Dermis lymphatic vessel endothelial cell (primary cell): Measurements from ENCODE around the gene RPP14. TPM values are rescaled to one million over a fixed set of nuclear protein-coding genes. Genes with fewer than 3 reads are reported as not detected.

Source experiments
- total RNA-seq: library from RNA; depleted of rRNA; stranded (reverse); fragments of >200 nt; gene quantifications from 2 replicates; pipeline ENCODE4 v1.2.1, GENCODE V29; 2014

Gene RPP14
- 15.5 and 16.1 TPM in 2 replicates for total RNA-seq

GRCh38 chr3:58305882-58306711 lies at the start of gene RPP14, which contains the start of gene HTD2:
Gene RPP14, plus strand, starts transcription at chr3:58306245. Its CDS starts 4,085 bp downstream, at chr3:58310330.
Gene HTD2, plus strand, starts transcription at chr3:58306520. Its CDS starts 11,094 bp downstream, at chr3:58317614.

GRCh38 chr3:58332575-58333188 lies 26.6 kb downstream of the RPP14 start, which contains the start of gene PXK:
Gene PXK, plus strand, starts transcription at chr3:58332892. Its CDS starts 97 bp downstream, at chr3:58332989.

Other genes starting within 250 kb of the RPP14 start
- 1.7 and 8.7 TPM in 2 replicates for gene DNASE1L3, start 95.3 kb upstream of the RPP14 start, total RNA-seq
- 18.5 and 20.6 TPM in 2 replicates for gene ABHD6, start 68.5 kb upstream of the RPP14 start, total RNA-seq
- gene HTD2, start 275 bp downstream of the RPP14 start, total RNA-seq: 7.7 and 10.4 TPM in 2 replicates
- 21.6 and 27.2 TPM in 2 replicates for gene PXK, start 26.6 kb downstream of the RPP14 start, total RNA-seq
- 60.3 and 80.1 TPM in 2 replicates for gene PDHB, start 127.6 kb downstream of the RPP14 start, total RNA-seq
- gene KCTD6, start 185.9 kb downstream of the RPP14 start, total RNA-seq: 6.0 and 6.7 TPM in 2 replicates
- gene ACOX2, start 230.9 kb downstream of the RPP14 start, total RNA-seq: 0.77 and 1.3 TPM in 2 replicates